Endodermal cell (in vitro differentiated cells): ENCODE results near the gene DCAF4. TPM values are rescaled to one million over a fixed set of nuclear protein-coding genes. Genes with fewer than 3 reads are reported as not detected.

Source experiments
- DNase-seq: peaks from one replicate; pipeline ENCODE4 v3.0.0-alpha.2; 2017
- H3K27ac ChIP-seq: 2 replicates; pipeline ENCODE4 v1.5.1; 2013; ENCODE audit warnings: mild to moderate bottlenecking, low read depth, low read length, moderate library complexity
- H3K27me3 ChIP-seq: 2 replicates; pipeline ENCODE4 v1.6.1; 2013; ENCODE audit warnings: mild to moderate bottlenecking, low read length, moderate library complexity; ENCODE audit not compliant: insufficient read depth, control insufficient read depth, poor library complexity, severe bottlenecking
- H3K36me3 ChIP-seq: 2 replicates; pipeline ENCODE4 v1.7.0; 2013; ENCODE audit warnings: mild to moderate bottlenecking, low read length, moderate library complexity; ENCODE audit not compliant: control insufficient read depth, insufficient read depth
- H3K4me1 ChIP-seq: one replicate; pipeline ENCODE4 v1.7.0; 2013; ENCODE audit warnings: low read length; ENCODE audit not compliant: control insufficient read depth, insufficient read depth
- H3K4me3 ChIP-seq: 2 replicates; pipeline ENCODE4 v1.5.1; 2013; ENCODE audit warnings: mild to moderate bottlenecking, low read length, moderate library complexity
- H3K9ac ChIP-seq: 2 replicates; pipeline ENCODE4 v1.6.1; 2013; ENCODE audit warnings: mild to moderate bottlenecking, low read length, moderate library complexity; ENCODE audit not compliant: poor library complexity, severe bottlenecking; ENCODE audit errors: extremely low read depth
- H3K9me3 ChIP-seq: 2 replicates; pipeline ENCODE4 v1.6.1; 2013; ENCODE audit warnings: mild to moderate bottlenecking, low read length, moderate library complexity; ENCODE audit not compliant: control insufficient read depth
- H3K27ac Mint-ChIP-seq: 2 replicates; pipeline ENCODE4 v1.8.0; 2020; ENCODE audit warnings: mixed read lengths
- H3K27me3 Mint-ChIP-seq: 2 replicates; pipeline ENCODE4 v1.8.0; 2021; ENCODE audit warnings: mild to moderate bottlenecking, mixed read lengths; ENCODE audit not compliant: insufficient read depth
- H3K36me3 Mint-ChIP-seq: 2 replicates; pipeline ENCODE4 v1.8.0; 2020; ENCODE audit warnings: low read depth, mixed read lengths
- H3K4me1 Mint-ChIP-seq: 2 replicates; pipeline ENCODE4 v1.8.0; 2020; ENCODE audit warnings: mixed read lengths
- H3K4me3 Mint-ChIP-seq: 2 replicates; pipeline ENCODE4 v1.8.0; 2020; ENCODE audit warnings: mild to moderate bottlenecking, moderate library complexity, mixed read lengths
- H3K9me3 Mint-ChIP-seq: 2 replicates; pipeline ENCODE4 v1.8.0; 2020; ENCODE audit warnings: mild to moderate bottlenecking, mixed read lengths
- CTCF ChIP-seq: fragments of 200-600 bp; sonication (generic); conservative IDR thresholded peaks from 2 replicates; pipeline ENCODE4 v1.5.0; 2021; ENCODE audit warnings: antibody characterized with exemption, mild to moderate bottlenecking
- WGBS, 2 experiments: methylation state at CpG; one replicate each; pipeline versions ENCODE4 v1.1.5 to v1.1.7; 2013; ENCODE audit warnings: missing lambda C conversion rate in 2 of 2, mixed read lengths in 1 of 2; ENCODE audit not compliant: insufficient coverage in 1 of 2, insufficient read length in 1 of 2; 5-methylcytosine and 5-hydroxymethylcytosine counted together
- total RNA-seq, 2 donors: library from RNA; stranded (reverse); fragmentation: NEBNext Ultra II Directional in 1 of 2; extraction: Animal tissue kit (Norgen Biotek cat#: 25700) in 1 of 2; gene quantifications; 2 replicates in 1 of 2; 3 replicates in 1 of 2; pipeline ENCODE4 v1.2.1, GENCODE V29; 2021

The DCAF4 gene
- total RNA-seq, 2 donors from 2014 or later: 16.4 to 17.7 TPM

- no peak overlapping the region for H3K4me3 Mint-ChIP-seq
- Histone ChIP-seq H3K9me3 (no peaks in the 10 kb centered on the region), H3K9ac (no peak overlapping the region), H3K36me3 (peaks cover 50% of the 10 kb centered on the region), H3K27me3 (no peaks in the 10 kb centered on the region), H3K4me3 (no peak overlapping the region), H3K4me1 (no peaks in the 10 kb centered on the region), H3K27ac (no peak overlapping the region)
- TF ChIP-seq CTCF: no peak
- peaks cover 37% of the 10 kb centered on the region for H3K36me3 Mint-ChIP-seq
- H3K27ac Mint-ChIP-seq: no peak overlapping the region
- H3K4me1 Mint-ChIP-seq: no peaks in the 10 kb centered on the region
- no peaks in the 10 kb centered on the region for H3K9me3 Mint-ChIP-seq
- WGBS, 2 experiments: 96 to 98% methylated on average over 7 to 8 of the region's 8 CpGs
- DNase-seq: no peak
- no peaks in the 10 kb centered on the region for H3K27me3 Mint-ChIP-seq
These were observed 63.9 kb downstream of the DCAF4 start for GRCh38 chr14:72990171-72990570.

- TF ChIP-seq CTCF: no peak
- no peaks in the 10 kb centered on the region for H3K9me3 Mint-ChIP-seq
- 93 to 98% methylated on average over 6 of the region's 6 CpGs for WGBS, 2 experiments
These were observed 70.7 kb downstream of the DCAF4 start for GRCh38 chr14:72996916-72997315.

GRCh38 chr14:72998252-72998903, 72.1 kb downstream of the DCAF4 start:
- peaks cover 2% of the 10 kb centered on the region for H3K4me1 Mint-ChIP-seq
- TF ChIP-seq CTCF: no peak
- H3K36me3 Mint-ChIP-seq: peaks cover 35% of the 10 kb centered on the region
- H3K27ac Mint-ChIP-seq: peak overlapping the region; percentile 52
- no peaks in the 10 kb centered on the region for H3K9me3 ChIP-seq
- H3K9ac ChIP-seq: no peak overlapping the region
- no peaks in the 10 kb centered on the region for H3K27me3 Mint-ChIP-seq
- no peaks in the 10 kb centered on the region for H3K4me1 ChIP-seq
- no peaks in the 10 kb centered on the region for H3K27me3 ChIP-seq
- H3K9me3 Mint-ChIP-seq: no peaks in the 10 kb centered on the region
- WGBS, 2 experiments: 94 to 100% methylated on average over 2 of the region's 2 CpGs
- H3K36me3 ChIP-seq: peaks cover 43% of the 10 kb centered on the region
- H3K4me3 Mint-ChIP-seq: no peak overlapping the region
- H3K27ac ChIP-seq: no peak overlapping the region
- DNase-seq: no peak
- H3K4me3 ChIP-seq: no peak overlapping the region

More at GRCh38 chr14:72996916-72997315, 70.7 kb downstream of the DCAF4 start:
- H3K9ac ChIP-seq: no peak overlapping the region
- Mint-ChIP-seq H3K4me1 (peaks cover 2% of the 10 kb centered on the region), H3K27me3 (no peaks in the 10 kb centered on the region), H3K4me3 (no peak overlapping the region), H3K36me3 (peaks cover 47% of the 10 kb centered on the region), H3K27ac (no peak overlapping the region)
- H3K4me3 ChIP-seq: no peak overlapping the region
- H3K27me3 ChIP-seq: no peaks in the 10 kb centered on the region
- DNase-seq: no peak
- no peaks in the 10 kb centered on the region for H3K9me3 ChIP-seq
- no peaks in the 10 kb centered on the region for H3K4me1 ChIP-seq
- H3K27ac ChIP-seq: no peak overlapping the region
- H3K36me3 ChIP-seq: peaks cover 51% of the 10 kb centered on the region
